Suprapubic skin (tissue), 4 donors: Measurements from ENCODE around the gene NHLH1.

Experiments used
- CTCF ChIP-seq, 2 donors: fragments of 200-600 bp in 1 of 2; fragments of 450-650 bp in 1 of 2; sonication (generic) in 1 of 2; IDR thresholded peaks; one replicate each; pipeline ENCODE4 v1.5.1; 2016 to 2019; ENCODE audit warnings: antibody characterized with exemption in 2 of 2, mild to moderate bottlenecking in 1 of 2, moderate library complexity in 1 of 2
- POLR2A ChIP-seq, 2 donors: fragments of 450-650 bp; IDR thresholded peaks; one replicate each; pipeline ENCODE4 v1.6.1; 2017; ENCODE audit warnings: antibody characterized with exemption in 2 of 2, mild to moderate bottlenecking in 2 of 2, moderate library complexity in 2 of 2
- POLR2AphosphoS5 ChIP-seq, 3 donors: sonication (generic); formaldehyde crosslinking; IDR thresholded peaks; one replicate each; pipeline ENCODE4 v1.6.1; 2017; ENCODE audit warnings: antibody characterized with exemption in 3 of 3

- no peak for TF ChIP-seq CTCF (IDR thresholded peaks at IDR 0.05)
- TF ChIP-seq POLR2AphosphoS5 (IDR thresholded peaks at IDR 0.05) = no peak
- no peak for TF ChIP-seq POLR2A (IDR thresholded peaks at IDR 0.05)
Measured at GRCh38 chr1:160332516-160332915, 34.4 kb upstream of the NHLH1 start.
